MCF 10A (cell line): Measurements from ENCODE around the gene SYNDIG1. TPM values are rescaled to one million over a fixed set of nuclear protein-coding genes. Genes with fewer than 3 reads are reported as not detected.

ENCODE experiments used
- BruUV-seq: library from RNA; stranded (reverse); fragments of 400-500 nt; replicated peaks from 2 replicates; lab custom pipeline; 2021; lab: Mats Ljungman, UMichigan
- CTCF ChIA-PET: fragments of 300-600 bp; sonication (Branson Sonifier 250); formaldehyde crosslinking; extraction: SDS; loops from one replicate; lab custom pipeline; 2021; ENCODE audit warnings: antibody characterized with exemption, inconsistent platforms; lab: Yijun Ruan, JAX
- POLR2A ChIA-PET: fragments of 300-600, 350-650 bp; sonication (Branson Sonifier 250); formaldehyde crosslinking; extraction: SDS; loops from one replicate; lab custom pipeline; 2020; ENCODE audit warnings: antibody characterized with exemption, inconsistent platforms; lab: Yijun Ruan, JAX
- DNase-seq: peaks from one replicate; pipeline ENCODE4 v3.0.0-alpha.2; 2018; ENCODE audit not compliant: unreplicated experiment
- H3K27ac Mint-ChIP-seq: one replicate; pipeline ENCODE4 v1.8.0; 2022; ENCODE audit warnings: mild to moderate bottlenecking, low read depth, mixed read lengths; ENCODE audit not compliant: unreplicated experiment
- H3K27me3 Mint-ChIP-seq: one replicate; pipeline ENCODE4 v1.8.0; 2022; ENCODE audit warnings: mixed read lengths; ENCODE audit not compliant: insufficient read depth, unreplicated experiment
- H3K36me3 Mint-ChIP-seq: one replicate; pipeline ENCODE4 v1.8.0; 2022; ENCODE audit warnings: mild to moderate bottlenecking, moderate library complexity, mixed read lengths; ENCODE audit not compliant: insufficient read depth, unreplicated experiment
- H3K4me1 Mint-ChIP-seq: one replicate; pipeline ENCODE4 v1.8.0; 2022; ENCODE audit warnings: mixed read lengths; ENCODE audit not compliant: insufficient read depth, unreplicated experiment
- H3K4me3 Mint-ChIP-seq: one replicate; pipeline ENCODE4 v1.8.0; 2022; ENCODE audit warnings: mild to moderate bottlenecking, moderate library complexity, mixed read lengths; ENCODE audit not compliant: unreplicated experiment
- H3K9me3 Mint-ChIP-seq: one replicate; pipeline ENCODE4 v1.8.0; 2022; ENCODE audit warnings: mixed read lengths; ENCODE audit not compliant: unreplicated experiment
- CTCF ChIP-seq: fragments of 200-600 bp; IDR thresholded peaks from one replicate; pipeline ENCODE4 v1.8.0; 2022; ENCODE audit warnings: antibody characterized with exemption, mild to moderate bottlenecking; ENCODE audit not compliant: unreplicated experiment
- intact Hi-C: fragments of 100-400 bp; cut with micrococcal nuclease; formaldehyde crosslinking; loops from 2 replicates; pipeline ENCODE4 v1.14.1; 2022
- total RNA-seq: library from RNA; stranded (reverse); gene quantifications from 2 replicates; pipeline ENCODE4 v1.2.3, GENCODE V29; 2022

The SYNDIG1 gene
- total RNA-seq, 1 experiment from 2014 or later, result not detected

GRCh38 chr20:24501764-24502556, 32.5 kb downstream of the SYNDIG1 start:
- no peaks in the 10 kb centered on the region for H3K4me1 Mint-ChIP-seq

GRCh38 chr20:24502661-24503060, 33.2 kb downstream of the SYNDIG1 start:
- no peak for DNase-seq
- Mint-ChIP-seq H3K9me3 (peaks cover 43% of the 10 kb centered on the region), H3K4me1 (no peaks in the 10 kb centered on the region), H3K4me3 (no peak overlapping the region), H3K27me3 (no peaks in the 10 kb centered on the region), H3K36me3 (no peaks in the 10 kb centered on the region), H3K27ac (no peak overlapping the region)
- TF ChIP-seq CTCF, result no peak
- POLR2A ChIA-PET, result interaction anchor here (0.7 kb wide), 1 partner anchor 1196 kb away, joined by 4 read pairs; no protein-coding TSS in a partner anchor
- CTCF ChIA-PET, result no interaction called here
- no TSS peak for BruUV-seq
- intact Hi-C loops, result no loop called here

More at GRCh38 chr20:24501764-24502556, 32.5 kb downstream of the SYNDIG1 start:
- Mint-ChIP-seq H3K4me3 (no peak overlapping the region), H3K27ac (no peak overlapping the region), H3K9me3 (peaks cover 46% of the 10 kb centered on the region), H3K27me3 (no peaks in the 10 kb centered on the region), H3K36me3 (no peaks in the 10 kb centered on the region)
- TF ChIP-seq CTCF, result no peak
- intact Hi-C loops, result no loop called here
- CTCF ChIA-PET, result interaction anchor here (0.6 kb wide), 1 partner anchor 1059 kb away, joined by 3 read pairs; no protein-coding TSS in a partner anchor
- no TSS peak for BruUV-seq
- no peak for DNase-seq
- POLR2A ChIA-PET, result interaction anchor here (0.7 kb wide), 1 partner anchor 1196 kb away, joined by 4 read pairs; no protein-coding TSS in a partner anchor

GRCh38 chr20:24503352-24503931, 34.0 kb downstream of the SYNDIG1 start:
- intact Hi-C loops, result no loop called here
- H3K4me1 Mint-ChIP-seq, result no peaks in the 10 kb centered on the region
- no peak for DNase-seq
- peaks cover 46% of the 10 kb centered on the region for H3K9me3 Mint-ChIP-seq
- CTCF ChIA-PET, result no interaction called here
- H3K4me3 Mint-ChIP-seq, result no peak overlapping the region
- H3K27ac Mint-ChIP-seq, result no peak overlapping the region
- TF ChIP-seq CTCF, result no peak
- no TSS peak for BruUV-seq
- POLR2A ChIA-PET, result no interaction called here
- no peaks in the 10 kb centered on the region for H3K27me3 Mint-ChIP-seq
- H3K36me3 Mint-ChIP-seq, result no peaks in the 10 kb centered on the region
